Neural progenitor cell (in vitro differentiated cells): ENCODE results near the gene R3HDM4. TPM values are rescaled to one million over a fixed set of nuclear protein-coding genes. Genes with fewer than 3 reads are reported as not detected.

Experiments
- DNase-seq: peaks from one replicate; pipeline ENCODE4 v3.0.0-alpha.2; 2016; ENCODE audit warnings: low spot score
- H2AFZ ChIP-seq: fragments of 200-600 bp; sonication (generic); replicated peaks from 2 replicates; pipeline ENCODE4 v1.6.1; 2016; ENCODE audit warnings: antibody characterized with exemption
- H3F3A ChIP-seq: fragments of 200-600 bp; sonication (generic); 2 replicates; pipeline ENCODE4 v1.6.1; 2016; ENCODE audit warnings: antibody characterized with exemption, low read depth
- H3K27ac ChIP-seq: fragments of 200-600 bp; sonication (generic); 2 replicates; pipeline ENCODE4 v1.5.1; 2016; ENCODE audit warnings: mild to moderate bottlenecking
- H3K27me3 ChIP-seq: fragments of 200-600 bp; sonication (generic); 2 replicates; pipeline ENCODE4 v1.6.1; 2016; ENCODE audit warnings: mild to moderate bottlenecking, moderate library complexity
- H3K36me3 ChIP-seq: fragments of 200-600 bp; sonication (generic); 2 replicates; pipeline ENCODE4 v1.5.1; 2016
- H3K4me1 ChIP-seq: fragments of 200-600 bp; sonication (generic); 2 replicates; pipeline ENCODE4 v1.6.1; 2016; ENCODE audit warnings: mixed run types
- H3K4me2 ChIP-seq: fragments of 200-600 bp; sonication (generic); 2 replicates; pipeline ENCODE4 v1.6.1; 2016
- H3K4me3 ChIP-seq: fragments of 200-600 bp; sonication (generic); 2 replicates; pipeline ENCODE4 v1.5.1; 2016
- H3K79me2 ChIP-seq: fragments of 200-600 bp; sonication (generic); 2 replicates; pipeline ENCODE4 v1.6.1; 2016; ENCODE audit warnings: low read depth
- H3K9ac ChIP-seq: fragments of 200-600 bp; sonication (generic); 2 replicates; pipeline ENCODE4 v1.6.1; 2016
- H3K9me3 ChIP-seq: fragments of 200-600 bp; sonication (generic); 2 replicates; pipeline ENCODE4 v1.5.1; 2016; ENCODE audit warnings: low read depth
- H4K20me1 ChIP-seq: fragments of 200-600 bp; sonication (generic); 2 replicates; pipeline ENCODE4 v1.6.1; 2016; ENCODE audit warnings: low read depth
- H3K27ac Mint-ChIP-seq: 3 replicates; pipeline ENCODE4 v1.8.0; 2021; ENCODE audit warnings: mixed read lengths
- H3K27me3 Mint-ChIP-seq: 2 replicates; pipeline ENCODE4 v1.8.0; 2022; ENCODE audit warnings: low read depth, mild to moderate bottlenecking, inconsistent platforms, moderate library complexity, mixed read lengths; ENCODE audit not compliant: insufficient read depth
- H3K36me3 Mint-ChIP-seq: 3 replicates; pipeline ENCODE4 v1.8.0; 2021; ENCODE audit warnings: mixed read lengths
- H3K4me1 Mint-ChIP-seq: 3 replicates; pipeline ENCODE4 v1.8.0; 2021; ENCODE audit warnings: mixed read lengths
- H3K4me3 Mint-ChIP-seq: 3 replicates; pipeline ENCODE4 v1.8.0; 2021; ENCODE audit warnings: mild to moderate bottlenecking, moderate library complexity, mixed read lengths
- H3K9me3 Mint-ChIP-seq: 3 replicates; pipeline ENCODE4 v1.8.0; 2020; ENCODE audit warnings: mixed read lengths
- CTCF ChIP-seq: fragments of 200-600 bp; sonication (generic); IDR thresholded peaks from 2 replicates; pipeline ENCODE4 v1.5.1; 2017; ENCODE audit warnings: antibody characterized with exemption, mild to moderate bottlenecking
- EZH2 ChIP-seq: fragments of 200-600 bp; sonication (generic); IDR thresholded peaks from 2 replicates; pipeline ENCODE4 v1.6.1; 2017; ENCODE audit warnings: antibody characterized with exemption, mild to moderate bottlenecking, moderate library complexity
- EZH2phosphoT487 ChIP-seq: fragments of 200-600 bp; sonication (generic); IDR thresholded peaks from 2 replicates; pipeline ENCODE4 v1.6.1; 2017; ENCODE audit warnings: antibody characterized with exemption
- total RNA-seq: library from RNA; depleted of rRNA; stranded (reverse); fragments of >200 nt; gene quantifications from 2 replicates; pipeline ENCODE4 v1.2.3, GENCODE V29; 2015; ENCODE audit warnings: low replicate concordance

Gene R3HDM4
- total RNA-seq, 1 donor from 2014 or later: 22.7 TPM

- no peak overlapping the region for H3K9ac ChIP-seq
- no peaks in the 10 kb centered on the region for H3K9me3 Mint-ChIP-seq
- peaks cover 97% of the 10 kb centered on the region for H3K79me2 ChIP-seq
- H3K36me3 ChIP-seq: no peaks in the 10 kb centered on the region
- no peak overlapping the region for H3K4me3 ChIP-seq
- peaks cover 89% of the 10 kb centered on the region for H4K20me1 ChIP-seq
- no peak overlapping the region for H3K27ac ChIP-seq
- H3F3A ChIP-seq: no peaks in the 10 kb centered on the region
- H2AFZ ChIP-seq: no peak overlapping the region
- H3K27me3 ChIP-seq: no peaks in the 10 kb centered on the region
- no peak overlapping the region for H3K27ac Mint-ChIP-seq
- no peaks in the 10 kb centered on the region for H3K9me3 ChIP-seq
- TF ChIP-seq CTCF (no peak), EZH2 (no peak), EZH2phosphoT487 (no peak)
- peaks cover 20% of the 10 kb centered on the region for H3K36me3 Mint-ChIP-seq
- peaks cover 14% of the 10 kb centered on the region for H3K4me1 Mint-ChIP-seq
- peaks cover 6% of the 10 kb centered on the region for H3K27me3 Mint-ChIP-seq
- H3K4me1 ChIP-seq: peaks cover 10% of the 10 kb centered on the region
- no peak for DNase-seq
- H3K4me2 ChIP-seq: no peak overlapping the region
- no peak overlapping the region for H3K4me3 Mint-ChIP-seq
Measured at GRCh38 chr19:936175-936546, 23.1 kb upstream of the R3HDM4 start.

DNA sequence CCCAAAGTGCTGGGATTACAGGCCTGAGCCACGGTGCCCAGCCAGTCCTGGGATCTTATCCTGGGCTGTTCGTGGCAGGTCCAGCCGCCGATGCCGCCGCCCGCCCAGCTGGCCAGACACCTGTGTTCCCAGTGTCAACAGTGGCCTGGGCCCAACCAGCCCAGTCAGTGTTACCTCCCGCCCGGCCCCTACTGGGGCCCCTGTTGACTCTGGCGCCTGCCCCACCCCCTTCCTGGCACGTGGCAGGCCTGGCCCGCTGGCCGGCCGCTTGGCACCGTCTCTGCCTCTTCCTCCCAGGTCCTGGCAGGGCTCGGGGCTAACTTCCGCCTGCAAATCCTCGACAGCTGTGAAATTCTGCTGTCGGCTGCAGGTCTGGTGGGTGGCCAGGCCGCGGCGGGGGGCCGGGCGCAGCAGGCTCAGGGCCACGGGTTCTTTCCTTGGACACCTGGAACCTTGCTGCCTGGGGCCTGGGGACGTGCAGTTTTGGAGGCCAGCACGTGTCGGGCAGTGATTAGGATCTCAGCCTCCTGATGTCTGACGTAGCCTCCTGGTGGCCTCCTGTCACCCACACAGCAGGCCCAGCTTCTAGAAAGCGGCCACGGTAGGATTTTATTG is 22.0 kb upstream of the R3HDM4 start:
- Mint-ChIP-seq H3K27ac (no peak overlapping the region), H3K4me3 (no peak overlapping the region), H3K9me3 (no peaks in the 10 kb centered on the region), H3K27me3 (peaks cover 3% of the 10 kb centered on the region), H3K4me1 (peaks cover 11% of the 10 kb centered on the region), H3K36me3 (peaks cover 17% of the 10 kb centered on the region)
- H3K9me3 ChIP-seq: no peaks in the 10 kb centered on the region
- H3K4me2 ChIP-seq: no peak overlapping the region
- no peak for TF ChIP-seq EZH2
- TF ChIP-seq EZH2phosphoT487: no peak
- no peak for TF ChIP-seq CTCF
- H2AFZ ChIP-seq: no peak overlapping the region
- DNase-seq: no peak
- no peak overlapping the region for H3K4me3 ChIP-seq
- H3K9ac ChIP-seq: no peak overlapping the region
- H3K27ac ChIP-seq: no peak overlapping the region
- peaks cover 88% of the 10 kb centered on the region for H4K20me1 ChIP-seq
- H3K36me3 ChIP-seq: no peaks in the 10 kb centered on the region
- H3K79me2 ChIP-seq: peaks cover 99% of the 10 kb centered on the region
- H3K4me1 ChIP-seq: peaks cover 10% of the 10 kb centered on the region
- no peaks in the 10 kb centered on the region for H3K27me3 ChIP-seq
- no peaks in the 10 kb centered on the region for H3F3A ChIP-seq

DNA sequence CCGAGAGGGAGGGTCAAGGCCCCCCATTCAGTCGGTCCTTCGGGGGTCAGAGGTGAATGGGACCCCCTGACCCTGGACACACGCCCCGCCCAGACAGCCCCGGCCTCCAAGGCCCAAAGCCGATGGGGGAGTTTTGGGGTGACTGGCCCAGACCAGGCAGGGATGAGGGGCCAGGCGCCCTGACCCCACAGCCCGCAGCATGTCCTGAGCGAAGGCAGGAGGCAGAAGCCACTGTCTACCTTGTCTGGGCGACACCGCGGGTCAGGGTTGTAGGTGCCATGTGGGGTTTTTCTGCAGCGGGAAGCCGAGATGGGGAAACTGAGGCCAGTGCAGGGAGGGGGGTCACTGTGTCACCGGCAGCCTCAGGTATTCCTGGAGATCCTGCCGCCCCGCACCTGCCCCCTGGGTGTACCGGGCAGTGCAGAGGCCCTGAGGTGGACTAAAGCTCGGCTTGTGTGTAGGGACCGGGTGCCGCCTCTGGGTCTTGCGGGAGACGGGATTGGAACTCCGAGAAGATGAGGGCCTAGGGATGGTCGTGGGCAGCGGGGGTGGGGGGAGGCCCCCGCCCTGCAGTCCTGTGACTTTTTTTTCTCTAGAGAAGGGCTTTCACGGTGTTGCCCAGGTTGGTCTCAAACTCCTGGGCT is 21.3 kb upstream of the R3HDM4 start:
- Mint-ChIP-seq H3K36me3 (peaks cover 18% of the 10 kb centered on the region), H3K27ac (no peak overlapping the region), H3K4me1 (peaks cover 10% of the 10 kb centered on the region), H3K9me3 (no peaks in the 10 kb centered on the region), H3K4me3 (no peak overlapping the region), H3K27me3 (peaks cover 2% of the 10 kb centered on the region)
- H3K9me3 ChIP-seq: no peaks in the 10 kb centered on the region
- H3K79me2 ChIP-seq: peaks cover 99% of the 10 kb centered on the region
- H4K20me1 ChIP-seq: peaks cover 82% of the 10 kb centered on the region
- no peaks in the 10 kb centered on the region for H3K36me3 ChIP-seq
- no peak overlapping the region for H3K27ac ChIP-seq
- H3K4me3 ChIP-seq: no peak overlapping the region
- no peaks in the 10 kb centered on the region for H3F3A ChIP-seq
- no peak overlapping the region for H2AFZ ChIP-seq
- H3K9ac ChIP-seq: no peak overlapping the region
- no peak for DNase-seq
- H3K27me3 ChIP-seq: no peaks in the 10 kb centered on the region
- peaks cover 10% of the 10 kb centered on the region for H3K4me1 ChIP-seq
- H3K4me2 ChIP-seq: no peak overlapping the region
- TF ChIP-seq EZH2phosphoT487 (no peak), EZH2 (no peak), CTCF (no peak)
